ENCODE data around the gene TRIO.

GRCh38 chr5:14212838-14213237, 69.7 kb downstream of the TRIO start:
- TF ChIP-seq POLR2A (IDR thresholded peaks at IDR 0.05), result no peak
- no peak for TF ChIP-seq CTCF (IDR thresholded peaks at IDR 0.05)
